SHP77 treated with DMSO at 0.1 percent for 48 hours (cell line): ENCODE measurements around the gene DLK2.

Source experiments
- DNase-seq: peaks from one replicate; lab custom pipeline; 2025; lab: John Stamatoyannopoulos, UW

DLK2 gene

GRCh38 chr6:43453831-43454230 is 1.5 kb downstream of the DLK2 start:
- DNase-seq, result no peak

DNA sequence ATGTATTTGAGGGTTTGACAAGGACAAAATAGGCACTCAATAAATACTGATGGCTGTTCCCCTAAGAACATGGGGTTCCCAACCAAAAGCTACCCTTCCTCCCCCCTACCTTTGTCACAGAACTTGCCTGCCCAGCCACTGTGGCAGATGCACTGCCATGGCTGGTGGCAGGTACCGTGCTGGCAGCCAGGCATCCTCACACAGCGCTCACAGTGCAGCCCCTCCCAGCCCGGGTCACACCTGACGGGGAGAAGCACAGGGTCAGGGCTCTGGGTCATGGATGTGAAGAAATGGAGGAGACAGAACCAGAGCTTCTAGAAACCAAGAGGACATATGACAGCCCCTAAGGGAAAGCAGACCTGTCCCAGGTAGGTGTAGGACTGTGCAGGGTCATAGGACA is 2.5 kb downstream of the DLK2 start:
- no peak for DNase-seq

DNA sequence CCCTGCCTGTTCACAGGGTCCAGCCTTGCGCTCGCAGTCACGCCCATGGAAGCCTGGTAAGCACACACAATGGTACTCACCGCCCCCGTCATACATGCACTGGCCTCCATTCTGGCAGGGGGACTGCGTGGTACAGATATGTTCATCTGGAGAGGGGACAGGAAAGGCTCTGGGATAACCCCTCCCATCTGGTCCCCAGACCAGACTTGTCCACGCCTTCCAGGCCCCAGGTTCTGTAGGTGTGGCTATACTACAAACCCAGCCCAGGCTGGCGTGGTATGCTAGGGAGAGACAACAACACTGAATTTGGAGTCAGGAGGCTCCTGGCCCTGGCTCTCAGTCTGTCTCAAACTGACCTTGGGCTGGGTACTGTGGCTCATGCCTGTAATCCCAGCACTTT is 3.4 kb downstream of the DLK2 start:
- no peak for DNase-seq

DNA sequence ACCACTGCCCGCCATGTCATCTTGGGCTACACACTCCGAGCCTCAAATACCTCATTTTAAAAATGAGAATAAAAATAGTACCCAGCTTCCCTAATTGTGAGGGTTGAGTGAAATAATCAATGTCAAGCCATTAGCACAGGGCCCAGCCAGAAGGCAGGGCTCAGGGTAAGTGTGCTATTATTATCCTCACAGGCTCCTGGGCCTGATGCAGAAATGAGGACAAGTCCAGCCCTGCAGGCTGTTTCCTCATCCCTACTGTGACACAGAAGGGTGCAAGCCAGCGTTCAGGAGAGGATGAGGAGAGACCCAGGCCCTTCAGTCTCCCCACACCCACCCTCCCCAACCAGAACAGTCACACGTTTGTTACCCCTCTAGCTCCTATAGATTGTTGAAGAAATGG is 4.0 kb downstream of the DLK2 start:
- no peak for DNase-seq

GRCh38 chr6:43450699-43451131 is 4.6 kb downstream of the DLK2 start:
- no peak for DNase-seq

DNA sequence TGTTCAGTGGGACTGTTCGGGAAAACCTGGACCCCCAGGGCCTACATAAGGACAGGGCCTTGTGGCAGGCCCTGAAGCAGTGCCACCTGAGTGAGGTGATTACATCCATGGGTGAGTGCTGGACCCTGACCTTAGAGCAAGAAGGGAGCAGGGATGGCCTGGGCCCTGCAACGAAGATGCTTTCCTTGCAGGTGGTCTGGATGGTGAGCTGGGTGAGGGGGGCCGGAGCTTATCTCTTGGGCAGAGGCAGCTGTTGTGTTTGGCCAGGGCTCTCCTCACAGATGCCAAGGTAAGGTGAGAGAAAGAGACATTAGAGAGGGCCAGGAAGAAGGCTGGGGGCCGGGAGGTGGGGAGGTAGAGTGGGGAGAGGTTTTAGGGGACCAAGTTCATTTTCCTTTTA is 6.4 kb downstream of the DLK2 start:
- no peak for DNase-seq

- no peak for DNase-seq
Measured at GRCh38 chr6:43447604-43448003, 7.7 kb downstream of the DLK2 start.

DNA sequence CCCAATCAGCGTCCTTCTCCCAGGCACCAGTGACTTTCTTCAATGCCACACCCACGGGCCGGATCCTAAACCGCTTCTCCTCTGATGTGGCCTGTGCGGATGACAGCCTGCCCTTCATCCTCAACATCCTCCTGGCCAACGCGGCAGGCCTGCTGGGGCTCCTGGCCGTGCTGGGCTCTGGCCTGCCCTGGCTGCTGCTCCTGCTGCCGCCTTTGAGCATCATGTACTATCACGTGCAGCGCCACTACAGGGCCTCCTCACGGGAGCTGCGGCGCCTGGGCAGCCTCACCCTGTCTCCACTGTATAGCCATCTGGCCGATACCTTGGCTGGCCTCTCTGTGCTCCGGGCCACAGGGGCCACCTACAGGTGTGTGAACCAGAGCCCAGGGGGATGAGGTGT is 9.8 kb downstream of the DLK2 start:
- no peak for DNase-seq

- no peak for DNase-seq
Measured at GRCh38 chr6:43444582-43444981, 10.8 kb downstream of the DLK2 start.

DNA sequence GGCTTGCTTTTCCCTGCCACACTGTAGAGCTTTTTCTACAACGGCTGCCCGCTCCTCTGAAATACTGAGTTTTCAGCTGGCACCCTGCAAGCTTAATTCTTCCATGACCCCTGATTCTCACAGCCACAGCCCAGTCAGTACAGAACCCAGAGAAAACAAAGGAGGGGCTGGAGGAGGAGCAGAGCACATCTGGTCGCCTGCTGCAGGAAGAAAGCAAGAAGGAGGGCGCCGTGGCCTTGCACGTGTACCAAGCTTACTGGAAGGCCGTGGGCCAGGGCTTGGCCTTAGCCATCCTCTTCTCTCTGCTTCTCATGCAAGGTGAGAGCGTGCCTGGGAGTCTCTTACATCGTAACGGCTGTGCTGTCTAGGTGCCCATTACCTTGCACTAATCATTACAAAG is 11.3 kb downstream of the DLK2 start:
- no peak for DNase-seq

DNA sequence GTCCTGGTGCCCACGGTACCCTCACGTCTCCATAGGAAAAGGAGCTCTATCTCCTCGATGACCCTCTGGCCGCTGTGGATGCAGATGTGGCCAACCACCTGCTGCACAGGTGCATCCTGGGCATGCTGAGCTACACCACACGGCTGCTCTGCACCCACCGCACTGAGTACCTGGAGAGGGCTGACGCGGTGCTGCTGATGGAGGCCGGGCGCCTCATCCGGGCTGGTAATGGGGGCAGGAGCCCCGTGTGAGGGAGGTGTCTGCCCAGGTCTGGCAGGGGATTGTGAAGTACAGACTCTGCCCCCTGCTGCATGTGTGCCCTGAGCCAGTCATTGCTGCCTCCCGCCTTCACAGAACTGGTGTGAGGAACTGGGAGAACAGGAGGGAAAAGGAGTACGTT is 12.4 kb downstream of the DLK2 start:
- no peak for DNase-seq

DNA sequence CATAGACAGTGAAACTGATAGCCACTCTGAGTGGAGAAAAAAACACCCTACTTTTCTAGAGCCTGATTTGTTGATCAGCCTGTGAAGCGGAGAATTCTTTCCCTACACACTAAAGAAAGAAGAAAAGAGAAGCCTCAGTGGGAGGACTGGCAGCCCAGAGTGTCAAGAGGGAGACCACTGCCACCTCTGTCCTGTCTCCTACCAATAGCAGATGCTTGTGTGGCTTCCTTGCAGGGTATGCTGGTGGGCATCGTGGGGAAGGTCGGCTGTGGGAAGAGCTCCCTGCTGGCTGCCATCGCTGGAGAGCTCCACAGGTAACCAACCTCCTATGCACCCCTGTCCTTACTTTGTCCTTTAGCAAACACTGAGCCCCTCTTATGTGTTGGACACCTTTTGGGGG is 17.6 kb downstream of the DLK2 start:
- no peak for DNase-seq

DNA sequence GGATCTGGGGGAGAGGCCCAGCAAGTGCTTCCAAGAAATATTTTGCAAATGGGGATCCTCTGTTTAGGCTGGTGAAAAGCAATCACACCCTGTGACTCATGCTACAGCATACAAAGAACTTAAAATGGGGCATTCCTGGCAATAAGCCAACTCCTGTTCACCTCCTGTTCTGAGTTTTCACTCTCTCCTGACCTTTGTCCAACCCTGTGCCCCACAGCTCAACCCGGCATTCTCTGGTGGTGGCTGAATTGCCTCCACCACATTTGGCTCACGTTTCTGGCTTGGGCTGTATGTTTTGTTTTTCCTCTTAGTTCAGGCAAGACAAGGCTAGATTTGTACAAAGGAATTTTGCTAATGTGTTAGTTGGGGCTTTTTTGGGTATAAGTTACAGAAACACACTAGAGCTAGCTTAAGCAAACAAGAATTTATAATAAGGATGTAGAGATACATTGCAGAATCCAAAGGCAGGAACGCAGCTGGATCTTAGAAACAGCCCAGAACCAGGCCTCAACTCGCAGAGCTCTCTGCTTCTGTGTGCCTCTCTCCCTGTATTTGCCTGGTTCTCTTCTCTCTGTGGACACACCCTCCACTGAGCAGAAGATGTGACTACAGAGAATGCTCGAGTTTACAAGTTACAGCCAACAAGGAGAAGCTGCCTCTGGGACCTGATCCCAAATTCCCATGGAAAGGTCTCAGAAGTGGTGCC is 18.6 kb downstream of the DLK2 start:
- no peak for DNase-seq

- DNase-seq, result no peak
Measured at GRCh38 chr6:43435682-43436437, 19.5 kb downstream of the DLK2 start.

- no peak for DNase-seq
Measured at GRCh38 chr6:43434943-43435342, 20.4 kb downstream of the DLK2 start.

DNA sequence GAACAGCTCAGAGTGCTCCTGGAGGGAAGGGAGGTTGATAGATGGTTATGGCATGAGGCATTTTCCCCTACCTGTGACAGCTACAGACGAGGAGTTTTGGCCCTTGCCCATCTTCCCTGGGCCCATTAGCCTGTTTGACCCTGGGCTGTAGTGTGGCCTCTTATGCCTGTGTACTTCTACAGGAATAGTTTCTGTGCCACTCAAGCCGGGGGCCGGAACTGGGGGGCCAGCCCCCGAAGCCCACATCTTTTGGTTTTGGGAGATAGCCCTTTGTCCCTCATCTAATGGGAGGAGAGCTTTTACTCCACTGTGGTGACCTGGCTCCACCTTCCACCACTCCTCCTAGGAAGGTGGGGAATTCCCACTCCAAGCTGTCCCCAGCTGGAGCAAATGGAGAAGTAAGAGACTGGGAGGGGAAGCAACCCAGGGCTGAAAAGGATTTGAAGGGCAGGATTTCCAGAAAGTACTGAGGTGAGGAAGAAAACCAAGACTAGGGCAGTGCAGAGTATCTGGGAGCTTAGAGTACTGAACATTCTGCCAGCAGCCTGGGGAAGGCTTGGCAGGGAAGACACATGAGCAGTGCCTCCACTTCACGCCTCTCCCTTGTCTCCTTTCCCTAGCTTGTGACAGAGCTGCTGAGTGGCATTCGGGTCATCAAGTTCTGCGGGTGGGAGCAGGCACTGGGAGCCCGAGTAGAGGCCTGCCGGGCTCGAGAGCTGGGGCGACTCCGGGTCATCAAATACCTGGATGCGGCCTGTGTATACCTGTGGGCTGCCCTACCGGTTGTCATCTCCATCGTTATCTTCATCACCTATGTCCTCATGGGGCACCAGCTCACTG is 21.1 kb downstream of the DLK2 start:
- DNase-seq, result no peak

DNA sequence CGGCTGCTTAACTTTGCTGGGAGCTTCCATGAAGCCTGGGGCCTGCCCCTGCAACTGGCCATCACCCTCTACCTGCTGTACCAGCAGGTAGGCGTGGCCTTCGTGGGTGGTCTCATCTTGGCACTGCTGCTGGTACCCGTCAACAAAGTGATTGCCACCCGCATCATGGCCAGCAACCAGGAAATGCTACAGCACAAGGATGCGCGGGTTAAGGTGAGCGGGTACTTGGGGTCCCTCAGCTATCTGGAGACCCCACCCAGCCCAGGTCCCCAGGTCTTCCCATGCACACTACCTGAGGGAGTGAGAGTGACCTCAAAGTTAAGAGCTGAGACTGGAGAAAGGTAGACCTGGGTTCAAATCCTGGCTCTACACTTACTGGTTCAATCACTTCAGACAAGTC is 22.2 kb downstream of the DLK2 start:
- DNase-seq, result no peak

DNA sequence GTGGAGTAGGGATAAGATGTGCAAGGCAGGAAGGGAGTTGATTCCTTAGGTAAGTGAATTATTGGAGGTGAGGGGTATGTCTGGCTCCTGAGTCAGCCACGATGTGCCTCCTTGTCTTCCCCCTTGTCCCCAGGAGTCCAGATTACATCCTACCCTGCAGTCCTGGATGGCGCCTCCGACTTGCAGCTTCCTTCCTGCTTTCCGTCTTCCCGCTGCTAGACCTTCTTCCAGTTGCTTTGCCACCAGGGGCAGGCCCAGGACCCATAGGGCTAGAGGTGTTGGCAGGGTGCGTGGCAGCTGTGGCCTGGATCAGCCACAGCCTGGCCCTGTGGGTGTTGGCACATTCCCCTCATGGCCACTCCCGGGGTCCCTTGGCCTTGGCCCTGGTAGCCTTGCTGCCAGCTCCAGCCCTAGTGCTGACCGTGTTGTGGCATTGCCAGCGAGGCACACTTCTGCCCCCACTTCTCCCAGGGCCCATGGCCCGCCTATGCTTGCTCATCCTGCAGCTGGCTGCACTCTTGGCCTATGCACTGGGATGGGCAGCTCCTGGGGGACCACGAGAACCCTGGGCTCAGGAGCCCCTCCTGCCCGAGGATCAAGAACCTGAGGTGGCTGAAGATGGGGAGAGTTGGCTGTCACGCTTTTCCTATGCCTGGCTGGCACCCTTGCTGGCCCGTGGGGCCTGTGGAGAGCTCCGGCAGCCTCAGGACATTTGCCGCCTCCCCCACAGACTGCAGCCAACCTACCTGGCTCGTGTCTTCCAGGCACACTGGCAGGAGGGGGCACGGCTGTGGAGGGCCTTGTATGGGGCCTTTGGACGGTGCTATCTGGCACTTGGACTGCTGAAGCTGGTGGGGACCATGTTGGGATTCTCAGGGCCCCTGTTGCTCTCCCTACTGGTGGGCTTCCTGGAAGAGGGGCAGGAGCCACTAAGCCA is 23.1 kb downstream of the DLK2 start:
- no peak for DNase-seq

- no peak for DNase-seq
Measured at GRCh38 chr6:43428874-43429273, 26.5 kb downstream of the DLK2 start.

DNA sequence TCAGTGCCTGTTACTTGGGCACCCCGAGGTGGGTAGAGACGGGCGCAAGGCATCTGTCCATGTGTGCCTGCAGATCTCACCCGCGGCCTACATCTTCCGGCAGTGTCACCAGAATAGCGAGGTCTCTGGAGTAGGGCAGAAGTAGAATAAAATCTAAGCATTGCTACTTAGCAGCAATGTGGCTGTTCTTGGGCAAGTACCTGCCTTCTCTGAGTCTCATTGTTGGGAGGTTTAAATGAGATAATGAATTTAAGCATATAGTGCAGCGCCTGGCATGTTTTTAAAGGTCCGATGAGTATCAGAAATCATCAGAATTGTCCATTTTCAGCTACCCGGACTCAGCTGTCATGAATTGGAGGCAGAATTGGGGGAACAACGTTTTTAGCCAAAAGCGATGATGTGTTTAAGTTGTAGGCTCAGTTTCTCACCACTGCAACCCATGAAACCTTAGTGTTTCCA is 27.2 kb downstream of the DLK2 start:
- DNase-seq, result no peak

GRCh38 chr6:43427406-43428111 is 27.8 kb downstream of the DLK2 start, which contains the start of gene ABCC10:
ABCC10 (plus strand) TSS chr6:43427541; CDS start chr6:43427979, 438 bp downstream.
- peak; percentile 94 for DNase-seq
